Activated T-cell treated with anti-CD3 and anti-CD28 coated beads for 4 hours (primary cell): ENCODE measurements around the gene C13orf46.
"Not testable (repeated sequence)": the region's sequence is repeated elsewhere in the genome, so short reads cannot be mapped to it uniquely, and the experiment has no call there.

Source experiments
- DNase-seq: peaks from one replicate; pipeline ENCODE4 v3.0.0-alpha.2; 2020

C13orf46 gene

DNA sequence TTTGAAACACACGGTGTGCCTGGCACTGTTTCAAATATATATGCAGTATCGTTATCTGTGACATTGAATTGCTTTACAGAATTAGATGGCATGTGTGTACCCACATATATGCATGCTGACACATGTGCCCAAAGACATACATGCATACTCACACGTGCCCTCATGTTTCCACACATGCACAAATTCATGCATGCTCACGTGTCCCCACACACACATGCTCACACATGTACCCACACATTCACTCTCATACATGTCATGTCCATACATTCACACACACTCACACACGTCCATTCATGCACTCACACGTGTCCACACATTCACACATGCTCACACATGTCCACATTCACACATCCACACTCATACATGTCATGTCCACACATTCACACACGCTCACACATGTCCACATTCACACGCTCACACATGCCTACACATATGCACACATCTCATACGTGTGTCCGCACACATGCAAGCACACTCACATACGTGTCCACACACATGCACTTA is 17.9 kb upstream of the C13orf46 start:
- DNase-seq: no peak

DNA sequence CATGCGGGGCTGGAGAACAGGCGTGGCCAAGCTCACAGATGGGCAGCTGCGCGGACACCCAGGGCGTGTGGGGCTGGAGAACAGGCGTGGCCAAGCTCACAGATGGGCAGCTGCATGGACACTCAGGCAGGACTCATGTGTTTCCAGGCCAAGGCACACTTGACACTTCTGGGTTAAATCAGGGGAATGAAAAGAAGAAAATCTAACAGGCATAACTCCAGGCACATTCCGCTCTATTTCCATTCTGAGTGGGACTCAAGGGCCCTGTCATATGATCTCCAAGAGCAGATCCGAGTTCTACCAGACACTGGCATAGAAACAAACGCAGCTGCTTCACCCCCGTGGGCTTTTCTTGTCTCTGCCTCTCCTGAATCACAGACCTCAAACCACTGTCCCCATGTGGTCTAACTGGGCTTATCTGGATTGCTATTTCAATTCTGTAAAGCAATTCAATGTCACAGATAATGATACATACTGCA is 17.4 kb upstream of the C13orf46 start:
- no peak for DNase-seq

- no peak for DNase-seq
Measured at GRCh38 chr13:113990321-113990837, 16.5 kb upstream of the C13orf46 start.

DNA sequence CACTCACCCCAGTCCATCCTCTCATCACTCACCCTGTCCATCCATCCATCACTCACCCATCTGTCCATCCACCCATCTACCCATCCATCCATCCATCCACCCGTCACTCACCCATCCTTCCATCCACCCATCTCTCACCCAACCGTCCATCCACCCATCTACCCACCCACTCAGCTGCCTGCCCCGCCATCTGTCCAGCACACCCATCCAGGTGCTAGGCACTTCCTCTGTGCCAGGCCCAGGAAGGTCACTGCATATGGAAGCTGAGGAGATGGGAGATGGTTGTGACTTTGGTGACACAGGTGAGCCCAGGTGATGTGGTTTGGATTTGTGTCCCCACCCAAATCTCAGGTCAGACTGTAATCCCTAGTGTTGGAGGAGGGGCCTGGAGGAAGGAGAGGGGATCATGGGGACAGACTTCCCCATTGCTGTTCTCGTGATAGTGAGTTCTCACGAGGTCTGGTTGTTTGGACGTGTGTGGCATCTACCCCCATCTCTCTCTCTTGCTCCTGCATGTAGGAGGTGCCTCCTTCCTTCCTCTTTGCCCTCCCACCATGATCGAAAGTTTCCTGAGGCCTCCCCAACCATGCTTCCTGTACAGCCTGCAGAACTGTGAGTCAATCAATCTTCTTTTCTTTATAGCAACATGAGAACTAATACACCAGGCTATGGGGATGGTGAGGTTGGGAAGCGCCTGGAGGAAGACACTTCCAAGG is 15.9 kb upstream of the C13orf46 start:
- DNase-seq: no peak

DNA sequence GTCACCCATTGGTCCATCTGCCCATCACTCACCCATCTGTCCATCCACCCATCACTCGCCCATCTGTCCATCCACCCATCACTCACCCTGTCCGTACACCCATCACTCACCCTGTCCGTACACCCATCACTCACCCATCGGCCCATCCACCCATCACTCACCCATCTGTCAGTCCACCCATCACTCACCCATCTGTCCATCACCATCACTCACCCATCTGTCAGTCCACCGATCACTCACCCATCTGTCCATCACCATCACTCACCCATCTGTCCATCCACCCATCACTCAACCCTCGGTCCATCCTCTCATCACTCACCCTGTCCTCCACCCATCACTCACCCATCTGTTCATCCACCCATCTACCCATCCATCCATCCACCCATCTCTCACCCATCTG is 15.0 kb upstream of the C13orf46 start:
- DNase-seq: not testable (repeated sequence)

DNA sequence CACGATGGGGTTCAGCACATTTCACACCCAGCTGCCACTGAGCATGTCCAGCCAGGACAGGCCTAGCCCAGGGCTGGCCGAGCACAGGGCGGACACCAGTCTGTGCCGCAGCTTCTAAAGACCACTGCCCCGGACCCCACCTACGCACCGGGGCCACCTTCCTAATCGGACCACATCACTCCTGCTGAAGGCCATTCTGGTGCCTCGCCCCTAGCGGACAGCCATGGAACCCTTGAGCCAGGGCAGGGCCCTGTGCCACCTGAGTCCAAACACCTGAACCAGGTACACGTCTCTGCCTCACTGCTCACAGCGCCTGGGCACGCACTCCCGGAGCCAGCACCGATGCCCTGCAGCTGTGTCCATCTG is 8.4 kb upstream of the C13orf46 start:
- DNase-seq: no peak

DNA sequence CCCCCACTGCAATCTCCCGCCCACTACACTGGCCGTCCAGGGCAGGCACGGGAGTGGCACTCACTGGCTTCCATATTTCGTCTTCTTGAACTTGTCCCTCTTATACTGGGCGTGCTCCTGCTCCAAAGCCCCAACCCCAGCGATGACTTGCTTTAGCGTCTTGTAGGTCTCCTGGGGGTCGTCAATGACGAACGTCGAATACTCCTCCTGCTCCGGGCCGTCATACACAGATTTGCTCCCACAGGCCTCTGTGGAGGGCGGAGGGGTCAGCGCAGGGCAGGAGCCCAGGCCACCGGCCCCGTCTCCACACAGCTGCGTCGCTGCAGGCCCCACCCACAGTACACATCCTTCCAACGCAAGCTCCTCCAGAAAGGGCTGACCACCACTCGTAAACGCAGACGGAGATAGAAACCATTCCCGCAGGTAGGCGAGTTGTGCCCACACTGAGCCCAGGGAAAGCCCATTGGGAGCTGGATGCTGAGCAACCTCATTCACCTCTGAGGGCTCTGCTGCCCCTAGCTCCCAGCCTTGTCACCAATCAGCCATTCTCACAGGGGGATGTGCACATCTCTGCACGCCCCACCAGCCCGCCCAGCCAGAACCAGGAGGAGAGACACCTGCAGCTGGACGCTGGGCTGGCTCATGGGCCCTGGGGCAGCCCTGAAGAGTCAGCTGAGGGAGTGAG is 7.9 kb upstream of the C13orf46 start:
- no peak for DNase-seq

- DNase-seq: no peak
Measured at GRCh38 chr13:113981194-113981605, 7.3 kb upstream of the C13orf46 start.

DNA sequence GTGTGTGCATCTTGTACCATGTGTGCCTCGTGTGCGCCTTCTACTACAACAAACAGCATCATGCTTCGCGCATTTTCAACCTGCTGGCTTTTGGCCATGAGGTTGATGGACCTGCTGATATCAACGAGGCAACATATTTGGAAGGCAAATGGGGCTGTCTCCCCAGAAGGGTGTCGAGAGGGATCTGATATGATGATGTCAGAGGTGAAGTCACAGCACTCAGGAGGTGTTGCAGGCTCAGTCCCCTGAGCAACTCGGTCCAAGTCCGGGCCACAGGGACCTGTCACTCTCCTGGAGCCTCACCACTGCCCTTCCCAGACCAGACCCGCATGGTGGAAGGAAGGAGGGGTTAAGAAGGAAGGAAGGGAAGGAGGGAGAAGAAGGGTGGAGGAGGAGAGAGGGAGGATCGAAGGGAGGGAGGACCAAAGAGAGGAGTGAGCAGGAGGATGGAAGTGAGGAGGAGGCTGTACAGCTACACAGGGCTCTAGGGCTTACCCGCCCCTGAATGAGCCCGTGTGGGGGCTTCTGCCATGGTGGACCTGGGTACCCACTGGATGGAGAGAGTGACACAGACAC is 6.7 kb upstream of the C13orf46 start:
- DNase-seq: no peak

DNA sequence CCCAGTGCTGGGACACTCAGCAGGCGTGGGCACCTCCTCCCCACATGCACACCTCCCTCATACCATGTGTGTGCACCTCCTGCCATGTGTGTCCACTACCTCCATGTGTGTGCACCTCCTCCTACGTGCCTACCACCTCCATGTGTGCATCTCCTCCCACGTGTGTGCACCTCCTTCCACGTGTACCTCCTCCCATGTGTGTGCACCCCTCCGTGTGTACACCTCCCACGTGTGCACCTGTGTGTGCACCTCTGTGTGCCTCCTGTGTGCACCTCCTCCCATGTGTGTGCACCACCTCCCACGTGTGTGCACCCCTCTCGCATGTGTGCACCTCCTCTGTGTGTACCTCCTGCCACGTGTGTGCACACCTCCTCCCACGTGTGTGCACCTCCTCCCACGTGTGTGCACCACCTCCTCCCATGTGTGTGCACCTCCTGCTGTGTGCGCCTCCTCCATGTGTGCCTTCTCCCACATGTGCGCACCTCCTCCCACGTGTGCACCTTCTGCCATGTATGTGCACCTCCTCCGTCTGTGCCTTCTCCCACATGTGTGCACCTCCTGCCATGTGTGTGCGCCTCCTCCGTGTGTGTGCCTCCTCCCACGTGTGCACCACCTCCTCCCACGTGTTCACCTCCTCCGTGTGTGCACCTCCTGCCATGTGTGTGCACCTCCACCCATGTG is 6.1 kb upstream of the C13orf46 start:
- DNase-seq: no peak

DNA sequence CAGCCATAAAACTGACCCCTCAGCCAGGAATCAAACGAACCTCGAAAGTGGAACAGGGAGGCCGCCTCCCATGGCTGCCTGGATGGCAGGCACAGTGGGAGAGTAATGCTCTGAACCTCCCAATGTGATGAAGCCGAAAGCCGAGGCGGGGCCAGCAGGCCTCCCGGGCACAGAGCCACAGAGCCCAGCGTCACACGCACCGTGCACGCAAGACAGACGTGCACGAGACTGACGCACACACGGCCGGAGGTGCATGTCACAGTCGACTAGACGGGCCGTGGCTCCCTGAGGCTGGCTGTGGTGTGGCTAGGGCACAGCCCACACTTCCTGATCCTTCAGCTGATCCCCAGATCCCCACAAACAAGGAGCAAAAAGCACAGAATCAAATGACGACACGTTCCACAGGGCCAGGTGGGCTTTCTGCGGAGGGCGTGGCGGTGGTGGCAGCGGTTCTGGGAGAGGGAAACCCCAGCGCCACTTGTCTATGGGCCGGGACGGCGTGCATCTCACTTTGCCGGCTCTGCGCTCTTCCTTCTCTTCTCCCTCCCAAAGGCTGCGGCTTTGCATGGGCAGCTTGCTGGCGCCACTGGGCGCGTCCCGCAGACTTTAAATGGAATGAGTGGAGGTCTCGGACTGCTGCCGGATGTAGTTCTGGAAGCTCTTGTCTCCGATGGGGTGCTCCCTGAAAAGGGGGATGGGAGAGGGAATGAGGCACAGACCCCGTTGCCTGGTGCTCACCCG is 5.0 kb upstream of the C13orf46 start:
- DNase-seq: no peak

- DNase-seq: no peak
Measured at GRCh38 chr13:113977976-113978375, 4.1 kb upstream of the C13orf46 start.

- no peak for DNase-seq
Measured at GRCh38 chr13:113976711-113977684, 3.1 kb upstream of the C13orf46 start.

- no peak for DNase-seq
Measured at GRCh38 chr13:113975416-113975815, 1.5 kb upstream of the C13orf46 start.

- DNase-seq: no peak
Measured at GRCh38 chr13:113974304-113975281, 717 bp upstream of the C13orf46 start.

DNA sequence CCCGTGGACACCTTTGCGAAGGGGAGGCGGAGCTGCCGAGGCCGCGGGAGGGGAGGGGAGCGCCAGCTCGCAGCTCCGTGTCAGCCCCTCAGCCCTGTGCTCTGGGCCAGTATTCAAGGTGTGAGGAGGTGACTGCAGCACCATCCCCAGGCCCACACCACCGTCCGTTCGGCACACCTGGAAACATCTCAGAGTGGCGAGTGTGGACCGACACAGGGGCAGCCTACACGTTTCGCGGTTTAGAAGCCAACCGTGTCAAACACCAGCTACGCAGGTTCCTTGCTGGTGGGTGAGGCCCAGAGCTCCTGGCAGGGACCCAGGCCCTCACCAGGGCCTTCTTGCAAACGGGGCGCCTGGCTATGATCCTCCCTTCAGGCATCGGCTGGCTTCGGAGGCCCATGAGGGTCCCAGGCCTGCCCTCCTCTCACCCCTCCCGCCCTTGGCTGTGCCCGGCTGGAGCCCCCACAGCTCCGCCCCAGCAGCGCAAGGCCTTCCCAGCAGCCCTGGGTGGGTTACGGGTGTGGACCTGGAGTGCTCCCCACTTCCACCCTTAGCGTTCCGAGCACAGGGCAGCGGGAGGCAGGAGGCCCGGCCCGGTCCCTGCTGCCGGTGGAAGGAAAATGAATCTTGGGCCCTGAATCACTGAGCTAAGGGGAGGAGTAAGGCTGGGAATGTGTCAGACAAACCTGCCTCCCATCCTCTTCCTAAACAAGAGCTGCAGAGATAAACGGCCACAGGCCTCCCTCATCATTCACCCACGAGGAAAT is 1.2 kb downstream of the C13orf46 start:
- DNase-seq: no peak

- DNase-seq: no peak
Measured at GRCh38 chr13:113971471-113972231, 2.2 kb downstream of the C13orf46 start.

- no peak for DNase-seq
Measured at GRCh38 chr13:113970810-113971470, 2.9 kb downstream of the C13orf46 start.
